DMS114 treated with DMSO at 0.1 percent for 48 hours (cell line): ENCODE results near the gene MEIS2.

ENCODE experiments used
- DNase-seq: peaks from one replicate; lab custom pipeline; 2025; ENCODE audit not compliant: unreplicated experiment; lab: John Stamatoyannopoulos, UW

Gene MEIS2

DNA sequence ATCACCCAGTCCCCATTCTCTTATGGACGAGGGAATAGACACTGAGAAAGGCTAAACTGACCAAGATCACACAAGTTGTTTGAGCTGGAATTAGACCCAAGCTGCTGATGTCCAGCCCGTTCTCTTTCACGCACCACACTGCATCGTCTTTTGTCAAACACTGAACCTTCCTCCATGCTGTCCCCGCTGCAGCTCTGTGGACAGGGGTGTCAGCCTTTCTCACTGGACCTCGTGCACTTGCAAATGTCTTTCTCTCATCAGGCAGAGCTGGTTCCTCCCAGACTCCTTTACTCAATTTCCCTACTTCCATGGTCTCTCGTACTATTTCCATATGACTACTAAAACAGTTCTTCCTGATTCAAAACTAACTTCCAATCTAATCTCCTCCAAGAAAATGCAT lies 161.6 kb downstream of the MEIS2 start:
- no peak for DNase-seq

DNA sequence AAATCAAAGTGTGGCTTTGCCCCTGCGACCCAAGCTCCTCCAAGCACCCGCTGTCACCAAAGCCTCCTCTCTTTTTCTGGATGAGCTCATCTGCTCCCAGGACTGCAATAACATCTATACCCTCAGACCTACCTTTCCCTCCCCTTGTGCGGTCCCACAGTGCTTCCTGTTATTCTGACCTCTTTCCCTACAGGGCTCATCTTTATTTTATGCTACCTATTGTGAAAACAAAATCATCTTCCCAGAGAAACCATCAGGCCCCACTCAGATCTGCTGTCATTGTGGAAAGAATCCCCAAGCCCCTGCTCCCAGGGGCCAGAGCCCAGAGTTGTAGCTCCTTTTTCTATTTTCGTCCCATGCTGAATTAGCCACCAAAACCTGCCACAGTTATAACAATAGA lies 162.2 kb downstream of the MEIS2 start:
- no peak for DNase-seq

DNA sequence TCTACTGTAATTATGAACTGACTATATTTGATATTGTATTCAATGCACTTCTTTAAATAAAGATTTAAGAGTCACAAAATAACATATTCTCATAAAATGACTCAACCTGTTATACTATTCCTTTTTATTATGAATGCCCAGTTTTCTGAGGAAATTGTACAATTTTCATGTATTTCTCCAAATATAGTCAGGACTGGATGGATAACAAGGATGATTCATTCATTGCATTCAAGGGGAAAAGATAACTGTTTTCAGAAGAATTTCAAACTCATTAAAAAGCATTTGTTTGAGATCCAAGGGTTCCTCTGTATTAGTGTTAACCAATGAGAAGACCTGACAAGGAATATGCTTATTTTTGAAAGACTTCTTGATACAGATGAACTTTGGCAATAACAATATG lies 163.7 kb downstream of the MEIS2 start:
- no peak for DNase-seq

DNA sequence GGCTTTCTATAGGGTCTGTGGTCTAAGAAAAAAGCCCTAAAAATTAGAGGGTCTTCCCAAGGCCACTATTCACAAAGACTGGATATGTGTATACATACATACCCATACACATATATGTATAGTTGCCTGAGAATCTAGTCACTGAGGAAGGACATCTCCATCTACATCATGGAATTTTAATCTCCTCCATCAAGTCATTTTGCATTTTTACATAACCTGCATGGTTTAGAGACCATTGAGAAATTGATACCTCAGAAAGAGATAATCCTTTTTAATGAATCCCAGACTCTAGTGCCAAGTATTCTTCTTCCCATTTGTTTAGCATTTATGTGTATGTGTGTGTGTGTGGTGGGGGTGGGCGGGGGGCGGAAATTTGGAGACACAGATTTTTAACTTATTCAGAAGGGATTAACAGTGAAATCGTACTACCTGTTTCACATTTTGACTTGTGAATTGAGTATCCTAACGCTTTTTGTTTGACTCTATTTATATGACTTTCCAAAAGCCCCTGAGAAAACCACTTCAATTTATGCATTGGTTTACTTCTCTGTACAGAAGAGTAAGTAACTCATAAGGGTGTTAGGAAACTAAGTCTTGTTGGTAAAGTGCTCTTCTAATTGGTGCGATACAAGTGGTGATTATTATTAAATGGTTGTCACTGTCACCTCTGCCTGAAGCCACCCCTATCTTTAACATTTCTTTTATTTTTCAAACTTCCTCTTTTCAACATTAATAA lies 166.9 kb downstream of the MEIS2 start:
- no peak for DNase-seq

DNA sequence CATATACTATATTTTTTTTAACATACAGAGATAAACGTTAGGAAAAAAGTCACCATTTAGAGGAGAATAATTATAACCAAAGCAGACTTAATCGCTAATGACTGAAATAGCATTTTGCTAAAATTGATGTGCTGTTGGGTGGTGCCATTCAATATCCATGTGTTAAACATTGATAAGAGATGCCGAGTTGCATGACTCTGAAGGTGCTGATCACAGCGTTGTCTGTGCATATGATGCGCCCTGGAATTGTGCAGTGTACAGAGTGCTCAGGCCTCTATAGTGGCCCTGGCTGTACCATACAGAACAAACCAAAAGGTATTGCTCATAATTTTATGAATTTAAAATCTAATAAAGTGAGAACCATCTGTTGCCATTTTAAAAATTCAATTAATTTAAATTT lies 168.3 kb downstream of the MEIS2 start:
- no peak for DNase-seq

DNA sequence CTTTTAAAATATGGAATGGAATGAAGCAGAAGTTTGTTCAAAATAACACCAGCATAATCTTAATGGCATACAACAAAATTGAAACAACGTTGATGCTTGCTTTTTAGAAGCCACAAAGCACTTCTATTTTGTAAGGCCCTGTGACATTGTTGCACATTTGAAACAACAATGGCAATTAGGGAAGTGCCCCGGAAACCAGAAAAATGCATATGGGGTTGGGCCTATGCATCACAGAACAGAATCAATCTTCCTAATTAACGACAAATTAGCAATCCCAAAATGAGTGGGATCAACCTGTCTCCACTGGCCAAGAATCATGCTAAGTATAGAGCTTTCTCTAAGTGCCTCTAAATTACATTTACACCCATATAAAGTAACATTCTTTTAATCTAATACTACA lies 168.9 kb downstream of the MEIS2 start:
- no peak for DNase-seq

DNA sequence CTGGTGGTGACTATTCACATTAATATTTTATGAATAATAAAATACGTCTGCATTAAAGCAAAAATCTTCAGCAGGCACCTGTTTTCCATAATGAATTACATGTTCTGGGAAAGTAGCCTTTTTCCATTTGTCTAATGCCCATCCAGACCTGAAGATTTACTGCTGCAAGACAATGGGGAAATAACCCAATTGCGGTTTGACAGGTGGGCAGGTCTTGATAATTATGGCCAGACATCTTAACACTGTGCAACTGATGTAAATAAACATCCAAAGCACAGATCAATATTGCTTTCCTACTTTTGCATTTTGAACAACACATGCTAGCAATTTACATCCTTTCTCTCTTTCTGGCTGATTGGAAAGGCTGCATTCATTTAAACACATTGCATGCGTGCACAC lies 173.9 kb downstream of the MEIS2 start:
- no peak for DNase-seq

DNA sequence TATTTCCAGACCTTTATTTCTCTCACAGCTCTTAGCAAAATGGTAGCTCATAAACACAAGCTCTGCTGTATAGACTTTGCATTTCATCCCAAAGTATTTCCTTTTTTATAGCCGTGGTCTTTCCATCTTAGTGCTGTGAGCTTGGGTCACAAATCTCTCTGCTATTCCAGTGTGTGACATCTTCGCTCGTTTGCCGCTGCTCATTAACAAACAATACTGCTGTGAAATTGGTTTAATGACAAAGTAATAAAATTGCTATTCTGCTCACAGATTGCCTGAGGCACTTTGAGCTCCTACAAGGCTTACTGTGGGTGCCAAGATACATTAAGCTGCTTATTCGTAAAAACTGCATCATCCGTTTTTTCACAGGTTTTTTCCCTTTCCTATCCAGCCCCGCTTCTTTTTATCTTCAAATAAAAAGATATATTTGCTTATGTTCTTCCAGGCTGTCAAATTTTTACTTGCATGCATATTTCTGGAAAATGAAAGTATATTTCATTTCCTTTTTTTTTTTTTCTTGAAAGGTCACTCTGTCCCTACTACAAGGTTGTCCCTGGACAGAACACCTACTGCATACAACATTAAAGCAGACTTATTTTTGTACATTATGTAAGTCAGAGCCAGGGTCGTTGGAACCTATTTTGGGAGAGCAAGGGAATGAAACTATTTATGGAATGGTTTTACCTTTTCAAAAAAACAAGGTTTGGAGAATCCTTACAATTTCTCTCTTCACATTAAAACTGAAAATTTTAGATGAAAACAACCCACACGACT lies 174.5 kb downstream of the MEIS2 start:
- no peak for DNase-seq

DNA sequence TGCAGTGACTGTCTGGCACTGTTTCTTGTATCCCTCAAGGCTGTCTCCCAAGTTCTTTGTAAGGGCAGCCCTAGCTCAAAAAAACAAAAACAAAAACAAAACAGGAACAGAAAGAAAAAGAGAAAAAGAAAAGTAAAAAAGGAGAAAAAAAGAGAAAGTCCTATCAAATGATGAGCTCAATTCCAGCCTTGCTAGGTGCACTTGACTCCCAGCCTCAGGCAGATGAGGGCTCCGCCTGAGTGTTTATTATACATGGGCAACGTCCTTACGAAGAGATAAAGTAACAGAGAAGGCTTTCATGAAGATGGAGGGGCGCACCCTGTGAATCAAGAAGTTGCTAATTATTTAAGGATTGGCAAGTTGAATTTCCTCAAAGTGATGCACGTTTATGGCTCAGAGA lies 175.3 kb downstream of the MEIS2 start:
- no peak for DNase-seq

DNA sequence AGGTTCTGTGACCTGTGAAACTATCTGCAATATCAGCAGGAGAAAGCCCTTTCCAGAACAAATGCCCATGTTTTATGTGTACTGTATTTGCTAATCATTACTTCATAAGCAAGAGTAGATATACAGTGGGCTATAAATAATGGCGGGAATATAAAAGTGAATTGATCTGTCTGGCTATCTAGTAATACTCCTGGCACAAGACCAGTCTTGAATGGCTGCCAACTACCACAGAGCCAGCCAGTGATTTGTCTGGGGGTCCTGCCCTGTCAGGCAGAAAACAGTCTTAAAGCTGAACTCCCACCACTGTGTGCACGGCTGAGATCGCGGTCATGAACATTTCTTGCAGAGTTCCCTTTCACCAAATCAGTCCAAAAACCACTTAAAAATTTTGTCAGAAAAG lies 176.3 kb downstream of the MEIS2 start:
- no peak for DNase-seq

DNA sequence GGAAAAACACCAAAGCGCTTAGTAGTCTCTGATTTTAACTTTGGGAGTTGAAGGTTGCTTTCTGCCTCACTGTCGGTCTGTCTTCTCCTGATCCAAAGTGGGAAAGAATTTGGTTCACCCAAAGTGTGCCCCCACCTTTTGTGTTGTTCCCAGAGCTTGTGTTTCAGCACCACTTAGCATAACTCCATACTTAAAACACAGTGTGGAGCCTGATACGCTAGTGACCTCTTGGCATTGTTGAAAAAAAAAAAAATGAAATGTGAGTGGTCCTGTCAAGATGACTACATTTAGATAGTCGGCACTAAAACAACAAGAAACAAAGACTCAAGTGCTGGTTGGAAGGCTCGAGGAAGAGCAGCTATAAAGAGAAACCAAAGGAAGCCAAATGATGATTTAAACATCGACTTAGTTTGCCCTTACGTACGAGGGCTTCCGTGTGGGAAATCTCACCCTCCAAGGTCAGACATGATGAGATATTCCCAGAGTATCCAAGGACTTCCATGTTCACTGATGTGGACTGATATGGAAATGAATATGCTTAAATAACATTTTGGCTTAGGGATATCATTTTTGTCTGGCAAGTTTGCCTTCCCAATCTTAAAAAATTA lies 178.8 kb downstream of the MEIS2 start:
- DNase-seq, result no peak

DNA sequence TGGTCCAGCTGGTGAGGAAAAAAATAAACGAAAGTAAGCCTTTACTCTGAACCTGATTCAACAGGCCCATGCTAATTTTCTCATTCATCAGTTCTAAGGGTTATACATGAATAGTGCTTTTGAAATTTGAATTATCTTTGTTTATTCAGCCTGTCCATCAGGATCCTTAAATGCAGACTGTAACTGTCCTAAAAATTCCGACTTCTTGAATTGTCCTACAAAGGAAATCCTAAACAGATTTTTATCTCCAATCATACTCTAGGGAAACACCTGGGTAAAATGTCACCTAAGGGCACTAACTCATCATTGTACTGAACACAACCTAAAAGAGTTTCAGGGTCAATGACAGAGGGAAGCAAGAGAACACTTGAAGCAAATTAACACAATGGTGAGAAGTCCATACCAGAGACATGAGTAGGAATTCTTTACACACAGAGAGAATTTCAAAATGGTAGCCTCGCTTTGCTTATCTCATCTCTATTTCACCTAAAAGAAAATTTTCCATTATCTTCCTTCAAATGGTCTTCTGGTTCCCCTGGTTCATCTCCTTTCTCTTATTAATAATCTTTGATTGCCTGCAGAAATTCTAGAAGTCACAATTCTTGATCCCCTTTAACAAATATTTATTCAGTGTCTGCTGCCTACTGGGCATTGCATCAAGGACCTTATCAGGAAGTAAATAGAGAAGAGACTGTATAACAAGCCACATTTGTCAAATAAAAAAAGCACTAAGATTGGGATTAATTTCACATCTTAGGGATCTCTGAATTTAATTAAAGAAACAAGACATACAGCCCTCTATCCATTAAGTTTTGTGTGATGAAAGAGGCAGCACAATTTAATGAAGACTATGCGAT lies 182.7 kb downstream of the MEIS2 start:
- no peak for DNase-seq

DNA sequence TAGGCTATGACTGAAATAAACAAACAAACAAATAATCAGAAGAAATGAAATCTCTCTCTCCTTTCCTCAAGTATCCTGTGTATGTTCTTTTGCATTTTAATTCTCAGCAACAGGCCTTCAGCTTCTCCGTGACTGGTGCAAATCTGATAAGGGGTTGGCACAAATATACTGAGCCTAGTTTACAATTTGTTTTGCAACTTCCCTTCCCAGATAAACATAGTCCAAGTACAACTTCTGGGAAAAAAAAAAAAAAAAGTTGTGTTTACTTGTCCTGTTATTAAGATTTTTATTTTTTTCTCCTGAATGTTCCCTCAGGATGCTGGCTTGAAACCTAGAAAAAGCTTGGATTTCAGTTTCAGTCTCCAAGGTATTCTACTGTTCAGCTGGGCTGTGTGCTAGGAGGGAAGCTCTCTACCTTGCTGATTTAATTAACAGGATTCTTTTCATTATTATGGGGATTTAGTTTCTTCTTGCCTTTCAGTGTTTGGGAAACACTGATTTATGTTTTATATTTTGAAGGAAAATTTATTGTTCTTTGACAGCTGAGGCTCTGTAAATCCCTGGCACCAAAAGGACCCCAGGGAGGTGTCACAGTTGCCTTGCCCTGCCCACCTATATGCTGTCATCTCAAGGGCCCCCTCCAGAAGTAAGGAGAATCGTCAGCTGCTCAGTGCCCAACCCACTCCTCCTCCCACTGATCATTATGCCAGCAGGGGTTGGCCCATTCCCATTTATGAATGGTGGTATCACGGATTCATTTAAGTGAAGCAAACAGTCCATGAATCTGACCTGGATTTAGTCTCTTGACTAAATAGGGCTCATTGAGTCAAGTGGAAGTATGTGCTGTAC lies 185.2 kb downstream of the MEIS2 start:
- DNase-seq, result no peak

DNA sequence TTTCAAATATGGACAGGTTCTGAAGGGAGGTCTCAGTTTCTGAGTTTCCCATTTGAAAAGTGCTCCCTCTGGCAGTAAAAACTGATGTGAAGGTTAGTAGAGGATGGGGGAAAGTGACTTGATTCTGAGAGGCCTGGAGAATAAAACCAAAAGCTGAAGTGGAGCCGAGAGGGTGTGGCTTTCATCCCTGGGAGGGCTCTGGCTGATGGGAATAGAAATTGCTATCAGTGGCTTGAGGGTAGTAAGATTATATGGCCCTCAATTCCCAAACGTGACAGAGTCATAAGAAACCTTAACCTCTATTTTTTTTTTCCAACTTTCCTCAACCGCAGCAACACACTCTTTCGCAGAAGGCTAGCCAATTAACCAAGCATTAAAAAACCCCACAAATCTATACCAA lies 185.9 kb downstream of the MEIS2 start:
- no peak for DNase-seq

DNA sequence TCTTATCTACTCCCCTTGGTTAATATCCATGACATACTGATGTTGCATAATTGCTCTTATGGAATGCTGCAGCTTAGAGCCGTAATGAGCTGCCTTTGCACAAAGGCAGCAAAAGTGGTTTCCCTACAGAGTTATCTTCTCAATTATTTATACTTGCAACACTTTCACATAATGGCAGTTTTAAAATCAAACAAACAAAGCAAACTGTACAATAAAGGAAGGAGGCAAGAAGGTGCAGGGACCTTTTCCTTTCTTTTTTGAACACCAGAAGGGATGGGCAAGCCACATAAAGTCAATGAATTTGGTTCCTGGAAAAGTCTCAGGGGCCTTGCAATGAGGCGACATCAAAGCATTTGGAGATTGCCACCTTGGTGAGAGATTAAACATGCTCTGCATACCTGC lies 188.0 kb downstream of the MEIS2 start:
- DNase-seq, result no peak

DNA sequence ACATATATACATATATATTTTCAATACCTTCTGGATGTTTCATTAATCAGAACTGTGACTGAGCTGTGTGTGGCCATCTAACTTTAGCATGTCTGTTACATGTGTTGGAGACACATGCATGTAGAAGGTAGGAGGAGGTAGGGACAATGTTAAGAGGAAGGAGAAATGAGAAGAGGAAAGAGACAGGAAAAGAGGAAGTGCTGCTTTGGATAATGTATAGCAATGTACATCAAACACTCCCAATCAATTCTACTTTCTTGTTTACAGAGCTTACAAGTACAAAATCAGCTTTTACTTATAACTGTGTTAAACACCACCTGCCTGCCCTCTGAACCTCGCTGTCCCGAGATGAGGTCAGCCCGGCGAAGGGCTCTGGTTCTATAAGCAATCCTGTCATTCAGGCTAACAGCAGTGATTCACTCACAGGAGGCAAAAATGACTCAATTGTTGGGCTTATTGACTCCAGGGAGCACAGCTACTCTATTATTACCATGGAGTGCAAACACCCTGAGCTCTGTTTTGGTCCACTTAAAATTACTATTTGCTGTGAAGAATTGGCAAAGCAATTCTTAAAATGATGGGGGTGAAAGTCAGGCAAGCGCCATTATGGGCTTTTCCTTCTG lies 188.9 kb downstream of the MEIS2 start:
- DNase-seq, result no peak

DNA sequence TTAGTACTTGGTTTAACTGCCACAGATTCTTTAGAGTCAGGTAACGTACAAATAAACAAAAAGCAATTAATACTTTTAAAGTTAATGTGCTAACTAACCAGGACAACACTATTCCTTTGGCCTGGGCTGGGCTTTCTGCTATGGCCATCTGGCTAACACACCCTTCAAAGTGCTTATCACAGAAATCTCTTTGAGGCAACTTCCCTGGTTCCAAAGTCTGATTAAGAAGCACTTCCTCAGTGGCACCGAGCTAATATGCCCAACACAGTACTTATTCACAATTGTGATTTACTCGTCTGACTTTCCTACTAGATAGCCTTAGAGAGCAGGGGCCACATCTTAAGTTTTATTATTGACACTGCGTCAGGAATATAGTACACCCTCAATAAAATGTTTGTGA lies 191.4 kb downstream of the MEIS2 start:
- no peak for DNase-seq

DNA sequence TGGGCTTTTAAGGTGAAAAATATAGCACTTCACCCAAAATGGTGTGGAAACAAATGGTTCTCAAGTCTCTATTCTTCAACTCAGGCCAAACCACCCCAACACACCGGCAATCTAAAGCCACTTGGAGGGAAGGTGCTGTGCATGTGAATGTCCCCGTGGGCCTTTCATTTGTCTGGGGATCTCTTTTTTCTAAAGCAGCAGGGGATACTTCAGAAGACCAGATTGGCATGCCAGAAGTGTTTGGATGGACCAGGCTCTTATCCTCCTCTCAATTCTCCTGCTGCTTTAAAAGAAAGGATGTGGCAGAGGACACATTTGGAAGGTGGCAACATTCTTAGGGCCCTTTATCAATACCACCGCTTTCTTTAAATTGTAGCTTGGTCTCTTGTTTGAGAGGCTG lies 193.1 kb downstream of the MEIS2 start:
- DNase-seq, result no peak

DNA sequence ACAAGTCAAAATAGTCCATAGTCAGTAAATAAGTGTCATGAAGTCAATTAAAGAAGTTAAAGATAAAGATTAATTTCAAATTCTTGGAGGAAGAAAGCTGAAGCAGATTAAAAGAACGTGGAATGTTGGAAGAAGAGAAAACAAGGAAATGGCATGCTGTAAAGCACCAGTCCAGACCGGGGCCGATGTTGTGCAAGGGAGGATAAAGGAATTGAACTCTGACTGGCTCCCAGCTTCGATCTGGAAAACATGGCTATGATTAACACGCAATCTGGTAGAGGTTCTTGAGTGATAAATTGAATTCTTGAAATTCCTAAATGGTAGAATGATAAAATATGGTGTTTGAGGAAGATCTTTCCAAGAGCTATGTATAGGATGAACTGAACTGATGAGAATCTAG lies 194.4 kb downstream of the MEIS2 start:
- DNase-seq, result no peak

DNA sequence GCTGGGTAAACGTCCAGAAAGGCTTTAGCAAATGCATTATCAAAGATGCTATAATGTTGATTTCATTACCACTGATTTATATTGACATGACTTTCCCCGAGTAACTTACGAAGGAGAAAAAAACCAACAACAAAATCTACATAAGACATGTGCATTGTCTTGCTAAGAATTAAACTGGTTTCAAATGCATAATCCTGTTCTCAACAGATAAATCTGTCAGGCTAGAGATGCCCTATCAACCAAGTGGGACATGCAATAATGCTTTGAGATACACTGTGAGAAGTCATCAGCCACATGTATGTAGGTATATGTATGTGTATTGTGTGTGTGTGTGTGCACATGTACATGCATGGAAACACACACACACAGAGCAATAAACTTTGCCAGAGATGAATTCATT lies 195.6 kb downstream of the MEIS2 start:
- DNase-seq, result no peak
